Measurements from ENCODE around the gene RAC2.

RAC2 gene

GRCh38 chr22:37190262-37190780 lies 53.7 kb downstream of the RAC2 start:
- TF ChIP-seq, protein P1, sequence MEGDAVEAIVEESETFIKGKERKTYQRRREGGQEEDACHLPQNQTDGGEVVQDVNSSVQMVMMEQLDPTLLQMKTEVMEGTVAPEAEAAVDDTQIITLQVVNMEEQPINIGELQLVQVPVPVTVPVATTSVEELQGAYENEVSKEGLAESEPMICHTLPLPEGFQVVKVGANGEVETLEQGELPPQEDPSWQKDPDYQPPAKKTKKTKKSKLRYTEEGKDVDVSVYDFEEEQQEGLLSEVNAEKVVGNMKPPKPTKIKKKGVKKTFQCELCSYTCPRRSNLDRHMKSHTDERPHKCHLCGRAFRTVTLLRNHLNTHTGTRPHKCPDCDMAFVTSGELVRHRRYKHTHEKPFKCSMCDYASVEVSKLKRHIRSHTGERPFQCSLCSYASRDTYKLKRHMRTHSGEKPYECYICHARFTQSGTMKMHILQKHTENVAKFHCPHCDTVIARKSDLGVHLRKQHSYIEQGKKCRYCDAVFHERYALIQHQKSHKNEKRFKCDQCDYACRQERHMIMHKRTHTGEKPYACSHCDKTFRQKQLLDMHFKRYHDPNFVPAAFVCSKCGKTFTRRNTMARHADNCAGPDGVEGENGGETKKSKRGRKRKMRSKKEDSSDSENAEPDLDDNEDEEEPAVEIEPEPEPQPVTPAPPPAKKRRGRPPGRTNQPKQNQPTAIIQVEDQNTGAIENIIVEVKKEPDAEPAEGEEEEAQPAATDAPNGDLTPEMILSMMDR (IDR thresholded peaks at IDR 0.05; ENCODE audit: borderline replicate concordance, insufficient read depth, low read depth, low read length) = no peak

GRCh38 chr22:37188901-37189466 lies 55.1 kb downstream of the RAC2 start:
- TF ChIP-seq, protein P1 (IDR thresholded peaks at IDR 0.05; ENCODE audit: borderline replicate concordance, insufficient read depth, low read depth, low read length) = no peak
- no peak overlapping the region for H3K4me3 ChIP-seq (ENCODE audit: low read depth, low read length)

More at GRCh38 chr22:37190262-37190780, 53.7 kb downstream of the RAC2 start:
- no peak overlapping the region for H3K4me3 ChIP-seq (ENCODE audit: low read depth, low read length)

- TF ChIP-seq, protein P1 (IDR thresholded peaks at IDR 0.05; ENCODE audit: borderline replicate concordance, insufficient read depth, low read depth, low read length) = no peak
- no peak within 1 kb of the TSS for H3K4me3 ChIP-seq (ENCODE audit: low read depth, low read length)
Measured at GRCh38 chr22:37187891-37188761, 55.9 kb downstream of the RAC2 start, which contains the start of gene C1QTNF6. Gene C1QTNF6 (minus strand): TSS chr22:37188247. CDS start chr22:37188213, 34 bp downstream.

DNA sequence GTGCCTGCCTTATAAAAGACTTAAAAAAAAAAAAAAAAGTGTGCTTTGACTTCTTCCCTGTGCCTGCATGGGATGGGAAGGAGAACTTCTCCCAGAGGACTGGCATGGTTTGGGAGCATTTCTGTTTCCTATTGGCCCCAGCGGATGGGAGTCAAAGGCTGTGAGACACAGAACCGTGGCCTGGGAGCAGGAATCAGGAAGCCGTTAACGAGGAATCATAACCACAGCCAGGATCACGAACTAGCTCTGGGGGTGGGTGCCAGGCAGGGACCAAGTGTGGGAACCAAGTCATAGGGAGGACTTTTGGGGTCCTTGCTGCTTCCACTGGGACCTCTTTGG lies 56.5 kb downstream of the RAC2 start:
- TF ChIP-seq, protein P1 (IDR thresholded peaks at IDR 0.05; ENCODE audit: borderline replicate concordance, insufficient read depth, low read depth, low read length) = no peak
- H3K4me3 ChIP-seq (ENCODE audit: low read depth, low read length) = no peak overlapping the region

- H3K4me3 ChIP-seq (ENCODE audit: low read depth, low read length) = no peak overlapping the region
- TF ChIP-seq, protein P1 (IDR thresholded peaks at IDR 0.05; ENCODE audit: borderline replicate concordance, insufficient read depth, low read depth, low read length) = no peak
Measured at GRCh38 chr22:37186997-37187522, 57.0 kb downstream of the RAC2 start.

- H3K4me3 ChIP-seq (ENCODE audit: low read depth, low read length) = no peak overlapping the region
Measured at GRCh38 chr22:37186228-37186996, 57.7 kb downstream of the RAC2 start.

More at GRCh38 chr22:37186228-37186996, 57.7 kb downstream of the RAC2 start:
- TF ChIP-seq, protein P1 (IDR thresholded peaks at IDR 0.05; ENCODE audit: borderline replicate concordance, insufficient read depth, low read depth, low read length) = no peak

Data from GM12875 (cell line).